LNCAP (cell line): ENCODE data around the gene PRLHR.

Experiments
- TF ChIP-seq, protein P1 (sequence below): fragments of 450-650 bp; IDR thresholded peaks from 2 replicates; pipeline ENCODE4 v1.5.1; 2017; ENCODE audit warnings: mild to moderate bottlenecking

Gene PRLHR

DNA sequence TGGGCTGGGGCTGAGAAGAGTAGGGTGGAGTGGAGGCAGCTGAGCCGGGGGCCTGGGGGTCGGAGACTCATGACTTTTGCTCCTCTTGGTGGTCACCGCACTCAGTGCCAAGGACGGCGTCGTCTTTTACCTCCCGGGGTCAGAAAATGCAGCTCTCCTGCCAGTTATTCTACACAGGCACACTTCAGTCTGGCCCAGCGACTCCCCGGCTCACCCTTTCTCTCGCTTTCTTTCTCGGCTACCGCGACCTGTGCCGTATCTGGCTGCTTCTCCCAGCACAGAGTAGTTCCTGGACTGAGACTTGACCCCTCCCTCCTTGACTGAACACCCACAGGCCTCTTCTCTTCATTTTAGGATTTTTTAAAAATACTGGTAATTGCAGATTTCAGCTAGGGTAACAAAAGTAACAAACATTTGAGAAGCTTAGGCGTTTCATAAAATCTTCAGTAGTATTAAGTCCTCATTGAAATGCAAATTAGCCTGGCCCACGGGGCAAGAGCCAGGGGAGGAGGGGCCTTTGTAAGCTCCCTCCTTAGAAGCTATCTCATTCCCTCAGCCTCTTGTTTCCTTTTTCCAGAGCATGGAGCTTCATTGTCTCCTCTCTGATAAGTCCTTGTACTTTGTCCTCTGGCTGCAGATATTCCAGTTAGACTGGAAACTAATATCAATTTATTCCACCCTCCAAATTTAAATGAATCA is 1.1 kb upstream of the PRLHR start:
- TF ChIP-seq, protein P1, sequence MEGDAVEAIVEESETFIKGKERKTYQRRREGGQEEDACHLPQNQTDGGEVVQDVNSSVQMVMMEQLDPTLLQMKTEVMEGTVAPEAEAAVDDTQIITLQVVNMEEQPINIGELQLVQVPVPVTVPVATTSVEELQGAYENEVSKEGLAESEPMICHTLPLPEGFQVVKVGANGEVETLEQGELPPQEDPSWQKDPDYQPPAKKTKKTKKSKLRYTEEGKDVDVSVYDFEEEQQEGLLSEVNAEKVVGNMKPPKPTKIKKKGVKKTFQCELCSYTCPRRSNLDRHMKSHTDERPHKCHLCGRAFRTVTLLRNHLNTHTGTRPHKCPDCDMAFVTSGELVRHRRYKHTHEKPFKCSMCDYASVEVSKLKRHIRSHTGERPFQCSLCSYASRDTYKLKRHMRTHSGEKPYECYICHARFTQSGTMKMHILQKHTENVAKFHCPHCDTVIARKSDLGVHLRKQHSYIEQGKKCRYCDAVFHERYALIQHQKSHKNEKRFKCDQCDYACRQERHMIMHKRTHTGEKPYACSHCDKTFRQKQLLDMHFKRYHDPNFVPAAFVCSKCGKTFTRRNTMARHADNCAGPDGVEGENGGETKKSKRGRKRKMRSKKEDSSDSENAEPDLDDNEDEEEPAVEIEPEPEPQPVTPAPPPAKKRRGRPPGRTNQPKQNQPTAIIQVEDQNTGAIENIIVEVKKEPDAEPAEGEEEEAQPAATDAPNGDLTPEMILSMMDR: no peak

DNA sequence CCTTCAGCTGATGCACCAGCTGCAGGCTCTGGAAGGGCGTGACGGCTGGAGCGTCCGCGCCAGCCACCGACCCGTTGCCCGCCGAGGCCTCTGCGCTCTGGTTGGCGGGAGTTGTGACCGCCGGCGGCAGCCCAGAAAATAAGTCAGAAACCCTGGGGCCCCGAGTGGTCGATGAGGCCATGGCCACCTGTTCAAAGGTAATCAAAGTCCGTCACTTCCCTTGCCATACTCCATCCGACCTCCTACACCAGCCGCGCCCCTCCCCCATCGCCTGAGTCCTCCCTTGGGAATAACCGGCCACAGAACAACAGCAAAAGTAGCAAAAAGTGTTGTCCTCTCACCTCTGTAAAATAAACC is 406 bp downstream of the PRLHR start:
- TF ChIP-seq, protein P1: no peak

GRCh38 chr10:118594392-118595063 is 920 bp downstream of the PRLHR start:
- TF ChIP-seq, protein P1: no peak

GRCh38 chr10:118592675-118593330 is 2.6 kb downstream of the PRLHR start:
- TF ChIP-seq, protein P1: no peak

DNA sequence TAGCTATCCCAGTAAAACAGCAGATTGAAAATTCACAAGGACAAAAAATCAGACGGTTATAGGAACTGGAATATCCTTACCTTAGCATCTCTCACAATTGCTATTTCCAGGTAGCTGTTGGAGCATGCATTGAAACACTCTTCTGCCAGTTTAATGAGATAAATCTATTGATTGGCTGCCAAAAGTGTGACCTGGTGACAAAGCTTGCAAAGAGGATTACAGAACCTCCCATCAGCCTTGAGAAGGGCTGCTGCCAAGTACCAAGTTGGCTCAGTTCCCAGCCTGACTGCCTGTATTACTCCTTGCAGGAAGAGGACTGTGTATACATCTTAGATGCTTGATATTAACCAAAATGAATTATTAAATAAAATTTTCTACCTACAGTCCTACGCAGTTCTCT is 5.1 kb downstream of the PRLHR start:
- TF ChIP-seq, protein P1: no peak

DNA sequence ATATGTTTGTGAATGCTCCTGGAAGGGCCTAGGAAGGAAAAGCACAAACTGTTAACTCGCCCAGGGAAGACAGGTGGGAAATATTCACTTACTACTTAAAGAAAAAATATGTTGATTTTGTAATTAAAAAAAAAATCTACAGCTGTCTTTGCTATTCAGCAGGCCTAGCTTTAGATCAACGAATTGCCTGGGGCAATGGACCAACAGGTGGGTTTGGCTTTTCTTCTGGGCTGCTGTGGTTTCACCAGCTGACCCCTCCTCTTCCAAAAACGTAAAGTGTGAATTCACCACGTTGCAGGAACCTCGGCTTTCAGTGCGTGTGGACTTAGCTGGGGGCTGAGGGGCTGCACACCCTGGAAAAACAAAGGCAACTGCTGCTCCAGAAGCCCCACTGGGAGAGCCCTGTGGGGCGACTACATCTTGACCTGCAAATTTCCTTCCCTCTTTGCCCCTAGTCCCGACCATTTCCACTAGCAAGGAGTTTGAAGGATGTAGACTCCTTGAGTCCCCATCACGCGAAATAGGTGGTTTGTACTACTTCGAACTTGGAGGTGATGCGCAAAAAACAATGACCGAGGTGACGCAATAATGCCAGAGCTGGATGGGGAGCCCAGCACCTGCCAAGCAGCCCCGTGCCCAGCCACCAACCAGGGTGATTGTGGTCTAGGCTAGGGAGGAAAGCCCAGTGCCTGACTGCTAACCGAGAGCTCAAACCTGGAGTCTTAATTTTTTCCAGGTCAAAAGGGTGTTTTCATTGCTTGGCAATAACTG is 7.4 kb downstream of the PRLHR start:
- TF ChIP-seq, protein P1: no peak

DNA sequence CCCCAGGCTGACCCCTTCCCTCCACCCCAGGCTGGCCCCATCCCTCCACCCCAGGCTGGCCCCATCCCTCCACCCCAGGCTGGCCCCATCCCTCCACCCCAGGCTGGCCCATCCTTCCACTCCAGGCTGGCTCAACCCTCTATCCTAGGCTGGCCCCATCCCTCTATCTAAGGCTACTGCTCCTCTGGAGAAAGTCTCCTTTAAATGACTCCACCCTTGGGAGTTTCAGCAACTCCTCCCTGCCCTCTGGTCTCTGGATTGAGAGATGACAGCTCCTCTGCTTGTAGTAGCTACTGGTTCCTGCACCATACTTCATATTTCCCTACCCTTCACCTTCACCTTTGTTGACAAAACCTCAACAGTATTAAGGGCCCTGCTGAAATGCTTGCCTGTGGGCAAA is 8.5 kb downstream of the PRLHR start:
- TF ChIP-seq, protein P1: no peak
